Measurements from ENCODE around the gene SH3RF1.

The SH3RF1 gene

DNA sequence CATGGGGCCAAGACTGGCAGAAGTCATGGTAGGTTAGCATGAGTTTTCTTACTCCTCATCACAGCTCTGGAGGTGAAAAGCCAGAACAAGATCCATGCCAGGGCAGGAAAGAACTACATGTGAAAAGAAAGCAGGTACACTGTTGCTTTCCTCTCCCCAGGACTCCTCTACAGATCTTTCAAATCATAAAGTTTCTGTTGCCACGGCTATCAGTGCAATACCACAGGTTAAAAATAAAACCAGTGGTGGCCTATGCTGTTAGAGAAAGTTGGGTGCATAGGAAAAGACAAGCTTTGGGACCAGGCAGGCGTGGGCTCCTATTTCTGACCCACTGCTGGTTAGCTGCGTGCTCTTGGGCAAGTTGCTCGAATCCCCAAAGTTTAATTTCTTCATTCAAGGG, 81.4 kb downstream of the SH3RF1 start:
- TF ChIP-seq POLR2A (IDR thresholded peaks at IDR 0.05; ENCODE audit: extremely low read depth, insufficient read length), result no peak
- TF ChIP-seq, protein P1, sequence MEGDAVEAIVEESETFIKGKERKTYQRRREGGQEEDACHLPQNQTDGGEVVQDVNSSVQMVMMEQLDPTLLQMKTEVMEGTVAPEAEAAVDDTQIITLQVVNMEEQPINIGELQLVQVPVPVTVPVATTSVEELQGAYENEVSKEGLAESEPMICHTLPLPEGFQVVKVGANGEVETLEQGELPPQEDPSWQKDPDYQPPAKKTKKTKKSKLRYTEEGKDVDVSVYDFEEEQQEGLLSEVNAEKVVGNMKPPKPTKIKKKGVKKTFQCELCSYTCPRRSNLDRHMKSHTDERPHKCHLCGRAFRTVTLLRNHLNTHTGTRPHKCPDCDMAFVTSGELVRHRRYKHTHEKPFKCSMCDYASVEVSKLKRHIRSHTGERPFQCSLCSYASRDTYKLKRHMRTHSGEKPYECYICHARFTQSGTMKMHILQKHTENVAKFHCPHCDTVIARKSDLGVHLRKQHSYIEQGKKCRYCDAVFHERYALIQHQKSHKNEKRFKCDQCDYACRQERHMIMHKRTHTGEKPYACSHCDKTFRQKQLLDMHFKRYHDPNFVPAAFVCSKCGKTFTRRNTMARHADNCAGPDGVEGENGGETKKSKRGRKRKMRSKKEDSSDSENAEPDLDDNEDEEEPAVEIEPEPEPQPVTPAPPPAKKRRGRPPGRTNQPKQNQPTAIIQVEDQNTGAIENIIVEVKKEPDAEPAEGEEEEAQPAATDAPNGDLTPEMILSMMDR (IDR thresholded peaks at IDR 0.05; ENCODE audit: low read depth, low read length), result no peak
- TF ChIP-seq MYC (IDR thresholded peaks at IDR 0.05; ENCODE audit: low read depth, low read length), result no peak
- TF ChIP-seq, protein P2, sequence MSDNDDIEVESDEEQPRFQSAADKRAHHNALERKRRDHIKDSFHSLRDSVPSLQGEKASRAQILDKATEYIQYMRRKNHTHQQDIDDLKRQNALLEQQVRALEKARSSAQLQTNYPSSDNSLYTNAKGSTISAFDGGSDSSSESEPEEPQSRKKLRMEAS (IDR thresholded peaks at IDR 0.05; ENCODE audit: low read depth, low read length), result no peak
- DNase-seq (ENCODE audit: low read depth), result no peak
- no peak overlapping the region for H3K4me3 ChIP-seq (ENCODE audit: low read depth, low read length)

DNA sequence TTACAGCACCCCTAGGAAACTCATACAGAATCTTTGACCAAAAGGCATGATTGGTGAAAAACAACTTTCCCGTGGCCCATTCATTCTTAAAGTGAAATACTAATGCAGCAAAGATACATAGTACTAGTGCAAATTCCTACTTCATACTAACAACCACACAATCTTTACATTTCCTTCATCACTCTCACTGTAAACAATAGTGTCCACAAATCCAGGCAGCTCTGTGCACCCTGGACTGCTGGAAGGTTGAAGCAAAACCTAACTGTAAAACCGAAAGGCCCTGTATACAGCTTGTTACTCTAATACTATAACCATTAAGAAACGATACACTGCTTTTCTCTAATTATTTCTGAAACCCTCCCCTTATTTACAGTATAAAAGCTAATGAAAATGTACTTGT, 82.6 kb downstream of the SH3RF1 start:
- TF ChIP-seq, protein P1 (IDR thresholded peaks at IDR 0.05; ENCODE audit: low read depth, low read length), result no peak
- TF ChIP-seq MYC (IDR thresholded peaks at IDR 0.05; ENCODE audit: low read depth, low read length) (no peak), POLR2A (IDR thresholded peaks at IDR 0.05; ENCODE audit: extremely low read depth, insufficient read length) (no peak)
- TF ChIP-seq, protein P2 (IDR thresholded peaks at IDR 0.05; ENCODE audit: low read depth, low read length), result no peak

DNA sequence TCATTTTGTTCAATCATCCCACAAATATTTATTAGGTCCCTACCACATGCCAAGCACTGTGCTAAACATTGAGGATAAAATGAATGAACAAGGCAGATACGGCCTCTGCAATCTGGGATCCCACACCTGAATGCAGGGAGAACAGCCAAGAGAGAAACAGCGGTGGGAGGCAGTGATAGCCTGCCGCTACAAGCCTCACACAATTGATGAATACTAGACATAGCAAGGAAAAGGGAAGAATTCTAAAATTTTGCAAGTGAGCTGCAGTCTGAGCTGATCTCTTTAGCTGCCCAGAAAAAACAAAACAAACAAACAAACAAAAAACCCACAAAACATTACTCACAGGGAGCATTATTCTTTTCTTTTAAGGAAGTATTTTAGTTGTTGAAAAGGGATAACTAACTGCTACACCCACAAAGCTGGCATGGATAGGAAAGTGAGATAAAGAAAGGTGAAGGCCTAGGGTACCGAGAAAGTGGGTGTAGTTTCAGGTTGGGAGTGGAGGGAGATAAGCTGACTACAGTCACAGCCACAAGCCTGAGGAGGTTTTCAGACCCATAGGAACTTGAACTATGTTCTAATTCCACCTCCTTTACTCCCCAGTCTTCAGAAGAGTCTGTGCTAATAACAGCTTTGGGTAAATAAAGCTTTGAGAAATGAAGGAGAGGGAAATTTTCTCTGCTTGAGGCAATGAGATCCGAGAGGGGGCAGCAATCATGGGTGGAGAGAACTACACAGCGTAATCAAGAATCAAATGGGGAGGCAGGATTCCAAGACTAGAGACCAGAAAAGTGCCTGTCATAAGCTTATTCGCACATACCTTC, 85.4 kb downstream of the SH3RF1 start:
- H3K4me3 ChIP-seq (ENCODE audit: low read depth, low read length), result no peak overlapping the region
- TF ChIP-seq, protein P2 (IDR thresholded peaks at IDR 0.05; ENCODE audit: low read depth, low read length), result no peak
- TF ChIP-seq, protein P1 (IDR thresholded peaks at IDR 0.05; ENCODE audit: low read depth, low read length), result no peak
- TF ChIP-seq POLR2A (IDR thresholded peaks at IDR 0.05; ENCODE audit: extremely low read depth, insufficient read length) (no peak), MYC (IDR thresholded peaks at IDR 0.05; ENCODE audit: low read depth, low read length) (no peak)
- no peak for DNase-seq (ENCODE audit: low read depth)

More for the DNA sequence above, 82.6 kb downstream of the SH3RF1 start:
- no peak for DNase-seq (ENCODE audit: low read depth)
- no peak overlapping the region for H3K4me3 ChIP-seq (ENCODE audit: low read depth, low read length)

DNA sequence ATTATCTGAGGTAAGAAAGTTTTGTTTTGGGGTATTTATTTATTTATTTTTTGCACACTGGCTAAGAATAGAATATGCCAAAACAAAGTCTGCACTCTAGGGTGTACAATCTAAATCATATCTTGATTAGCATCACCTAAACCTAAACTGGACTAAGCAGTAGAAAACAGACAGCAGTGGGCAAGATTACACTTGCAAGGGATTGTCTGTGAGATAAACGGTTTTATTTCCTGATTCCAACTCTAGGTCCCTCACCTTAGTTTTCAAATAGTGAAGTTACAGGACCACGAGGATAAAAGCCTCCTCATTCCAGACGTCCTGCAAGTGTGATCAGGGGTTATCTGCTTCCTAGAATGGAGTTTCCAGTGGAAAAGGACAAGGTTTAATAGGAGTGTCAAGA, 86.1 kb downstream of the SH3RF1 start:
- no peak overlapping the region for H3K4me3 ChIP-seq (ENCODE audit: low read depth, low read length)
- TF ChIP-seq MYC (IDR thresholded peaks at IDR 0.05; ENCODE audit: low read depth, low read length), result no peak
- TF ChIP-seq, protein P2 (IDR thresholded peaks at IDR 0.05; ENCODE audit: low read depth, low read length), result no peak
- TF ChIP-seq, protein P1 (IDR thresholded peaks at IDR 0.05; ENCODE audit: low read depth, low read length), result no peak
- no peak for TF ChIP-seq POLR2A (IDR thresholded peaks at IDR 0.05; ENCODE audit: extremely low read depth, insufficient read length)
- DNase-seq (ENCODE audit: low read depth), result no peak

DNA sequence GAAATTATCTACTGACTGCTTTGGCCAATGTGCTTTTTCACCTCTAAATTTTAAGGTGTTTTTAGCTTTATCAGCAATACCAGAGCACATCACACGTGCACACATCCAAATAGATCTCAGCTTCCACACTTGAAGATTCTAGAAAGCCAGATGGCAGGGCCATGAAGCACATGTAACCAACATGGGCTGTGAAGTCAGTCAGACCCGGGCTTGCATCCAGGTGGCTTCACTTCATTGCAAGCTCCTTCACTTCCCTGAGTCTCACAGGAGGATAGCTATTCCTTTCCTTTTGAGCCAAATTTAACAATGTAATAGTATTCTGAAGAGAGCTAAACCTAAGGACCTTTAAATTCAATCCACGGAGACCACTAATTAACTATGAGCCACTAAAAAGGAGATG, 86.5 kb downstream of the SH3RF1 start:
- H3K4me3 ChIP-seq (ENCODE audit: low read depth, low read length), result no peak overlapping the region
- TF ChIP-seq, protein P1 (IDR thresholded peaks at IDR 0.05; ENCODE audit: low read depth, low read length), result no peak
- TF ChIP-seq, protein P2 (IDR thresholded peaks at IDR 0.05; ENCODE audit: low read depth, low read length), result no peak
- DNase-seq (ENCODE audit: low read depth), result no peak

All from NB4 (cell line).